ENCODE measurements around the gene VPS45. TPM values are rescaled to one million over a fixed set of nuclear protein-coding genes. Genes with fewer than 3 reads are reported as not detected.

Gene VPS45
- total and polyA plus RNA-seq, 2 donors from 2014 or later = 33.1 to 41.7 TPM

DNA sequence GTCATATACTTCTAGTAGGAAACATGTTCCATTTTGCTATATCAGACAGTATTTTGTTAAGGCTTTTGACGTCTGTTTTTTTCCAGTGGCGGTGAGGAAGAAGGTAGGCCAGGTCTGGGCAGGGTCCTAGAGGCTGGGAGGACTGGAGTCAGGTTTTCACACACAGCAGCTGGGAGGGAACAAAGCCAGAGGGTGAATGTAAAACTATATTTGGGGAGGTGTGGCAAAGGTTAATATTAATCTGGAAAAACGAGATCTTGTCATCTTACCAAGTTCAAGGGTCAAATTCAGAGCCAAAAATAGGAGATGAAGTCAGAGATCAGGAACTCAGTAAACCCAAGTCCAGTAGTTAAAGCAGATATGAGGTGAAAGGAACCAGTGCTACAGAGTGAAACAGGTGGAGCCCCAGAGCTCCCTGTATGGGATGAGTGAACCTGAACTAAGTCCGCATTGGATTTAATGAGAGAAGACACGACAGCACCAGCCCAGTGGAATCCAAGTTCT lies 46.3 kb upstream of the VPS45 start:
- Histone ChIP-seq H3K9me3 (ENCODE audit: control insufficient read depth in 2 of 3, insufficient read depth in 1 of 3, low read length in 3 of 3) (no peaks in the 10 kb centered on the region), H3K4me3 (ENCODE audit: low read length in 3 of 3) (no peak overlapping the region), H3K36me3 (ENCODE audit: control insufficient read depth in 2 of 3, insufficient read depth in 3 of 3, low read length in 3 of 3) (no peaks in the 10 kb centered on the region), H3K27me3 (ENCODE audit: control insufficient read depth, insufficient read depth, low read length) (no peaks in the 10 kb centered on the region), H3K27ac (ENCODE audit: low read depth in 2 of 2, low read length in 2 of 2) (peak overlapping the region; percentile 45 to 60), H3K9ac (ENCODE audit: low read length in 3 of 3) (peak overlapping the region in 1 of 3 donors; percentile 28), H3K4me1 (ENCODE audit: control insufficient read depth in 2 of 3, insufficient read depth in 2 of 3, low read depth in 1 of 3, low read length in 3 of 3) (peaks cover 0 to 9% (median 7%) of the 10 kb centered on the region in 3 donors)
- FAIRE-seq (peak; percentile 89), DNase-seq (peak in 2 of 5 donors; percentile 29 to 62)
- intact Hi-C loops (cut with DNase I) = no loop called here
- TF ChIP-seq, protein P1, sequence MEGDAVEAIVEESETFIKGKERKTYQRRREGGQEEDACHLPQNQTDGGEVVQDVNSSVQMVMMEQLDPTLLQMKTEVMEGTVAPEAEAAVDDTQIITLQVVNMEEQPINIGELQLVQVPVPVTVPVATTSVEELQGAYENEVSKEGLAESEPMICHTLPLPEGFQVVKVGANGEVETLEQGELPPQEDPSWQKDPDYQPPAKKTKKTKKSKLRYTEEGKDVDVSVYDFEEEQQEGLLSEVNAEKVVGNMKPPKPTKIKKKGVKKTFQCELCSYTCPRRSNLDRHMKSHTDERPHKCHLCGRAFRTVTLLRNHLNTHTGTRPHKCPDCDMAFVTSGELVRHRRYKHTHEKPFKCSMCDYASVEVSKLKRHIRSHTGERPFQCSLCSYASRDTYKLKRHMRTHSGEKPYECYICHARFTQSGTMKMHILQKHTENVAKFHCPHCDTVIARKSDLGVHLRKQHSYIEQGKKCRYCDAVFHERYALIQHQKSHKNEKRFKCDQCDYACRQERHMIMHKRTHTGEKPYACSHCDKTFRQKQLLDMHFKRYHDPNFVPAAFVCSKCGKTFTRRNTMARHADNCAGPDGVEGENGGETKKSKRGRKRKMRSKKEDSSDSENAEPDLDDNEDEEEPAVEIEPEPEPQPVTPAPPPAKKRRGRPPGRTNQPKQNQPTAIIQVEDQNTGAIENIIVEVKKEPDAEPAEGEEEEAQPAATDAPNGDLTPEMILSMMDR (IDR thresholded peaks at IDR 0.05; ENCODE audit: borderline replicate concordance, extremely low read depth, insufficient read depth) = no peak

DNA sequence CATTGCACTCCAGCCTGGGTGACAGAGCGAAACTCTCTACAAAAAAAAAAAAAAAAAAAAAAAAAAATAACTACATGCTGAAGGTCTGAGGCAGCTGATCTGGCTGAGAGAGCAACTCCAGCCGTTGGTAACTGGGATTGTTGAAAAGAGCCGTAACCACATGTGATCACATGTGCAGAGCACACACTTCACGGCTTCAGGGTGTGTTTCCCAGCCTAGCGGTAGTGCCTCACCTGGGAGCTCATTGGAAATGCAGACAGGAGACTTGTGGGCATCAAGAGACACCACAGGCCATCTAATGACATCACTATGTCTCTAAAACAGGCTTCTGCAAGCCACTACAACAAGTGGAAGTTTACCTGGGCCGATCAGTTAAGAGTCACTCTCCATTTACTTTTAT lies 45.2 kb upstream of the VPS45 start:
- intact Hi-C loops (cut with DNase I) = no loop called here
- no peaks in the 10 kb centered on the region for H3K9me3 ChIP-seq (ENCODE audit: control insufficient read depth in 2 of 3, insufficient read depth in 1 of 3, low read length in 3 of 3)
- no peak for DNase-seq
- no peak overlapping the region for H3K9ac ChIP-seq (ENCODE audit: low read length in 3 of 3)
- H3K4me1 ChIP-seq (ENCODE audit: control insufficient read depth in 2 of 3, insufficient read depth in 2 of 3, low read depth in 1 of 3, low read length in 3 of 3) = peaks cover 0 to 9% (median 6%) of the 10 kb centered on the region in 3 donors
- no peak overlapping the region for H3K27ac ChIP-seq (ENCODE audit: low read depth in 2 of 2, low read length in 2 of 2)
- H3K27me3 ChIP-seq (ENCODE audit: control insufficient read depth, insufficient read depth, low read length) = no peaks in the 10 kb centered on the region
- H3K36me3 ChIP-seq (ENCODE audit: control insufficient read depth in 2 of 3, insufficient read depth in 3 of 3, low read length in 3 of 3) = no peaks in the 10 kb centered on the region
- H3K4me3 ChIP-seq (ENCODE audit: low read length in 3 of 3) = no peak overlapping the region
- TF ChIP-seq, protein P1 (IDR thresholded peaks at IDR 0.05; ENCODE audit: borderline replicate concordance, extremely low read depth, insufficient read depth) = no peak
- no peak for FAIRE-seq

DNA sequence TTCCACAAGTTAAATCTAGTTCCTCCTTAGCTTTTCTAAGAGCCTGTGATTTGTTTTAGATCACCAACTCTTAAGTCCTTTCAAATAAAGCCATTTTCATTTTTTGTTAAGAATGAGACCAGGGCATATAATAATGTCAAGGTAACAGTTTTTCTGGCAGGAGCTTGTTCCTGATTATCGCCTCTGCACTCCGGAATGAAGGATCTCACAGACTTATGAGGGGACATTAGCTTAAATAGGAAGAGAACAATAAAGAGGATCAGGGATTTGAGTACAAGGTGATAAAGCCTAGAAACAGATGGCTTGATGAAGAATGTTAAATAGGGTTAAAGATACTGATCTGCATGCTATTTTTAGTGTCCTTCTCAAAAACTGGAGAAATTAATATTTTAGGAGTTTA lies 43.4 kb upstream of the VPS45 start:
- no peak overlapping the region for H3K27ac ChIP-seq (ENCODE audit: low read depth in 2 of 2, low read length in 2 of 2)
- DNase-seq = no peak
- no peaks in the 10 kb centered on the region for H3K27me3 ChIP-seq (ENCODE audit: control insufficient read depth, insufficient read depth, low read length)
- no peaks in the 10 kb centered on the region for H3K36me3 ChIP-seq (ENCODE audit: control insufficient read depth in 2 of 3, insufficient read depth in 3 of 3, low read length in 3 of 3)
- TF ChIP-seq, protein P1 (IDR thresholded peaks at IDR 0.05; ENCODE audit: borderline replicate concordance, extremely low read depth, insufficient read depth) = no peak
- H3K9me3 ChIP-seq (ENCODE audit: control insufficient read depth in 2 of 3, insufficient read depth in 1 of 3, low read length in 3 of 3) = no peaks in the 10 kb centered on the region
- H3K4me1 ChIP-seq (ENCODE audit: control insufficient read depth in 2 of 3, insufficient read depth in 2 of 3, low read depth in 1 of 3, low read length in 3 of 3) = peaks cover 0 to 9% (median 6%) of the 10 kb centered on the region in 3 donors
- H3K9ac ChIP-seq (ENCODE audit: low read length in 3 of 3) = no peak overlapping the region
- no peak overlapping the region for H3K4me3 ChIP-seq (ENCODE audit: low read length in 3 of 3)
- FAIRE-seq = no peak
- intact Hi-C loops (cut with DNase I) = no loop called here

DNA sequence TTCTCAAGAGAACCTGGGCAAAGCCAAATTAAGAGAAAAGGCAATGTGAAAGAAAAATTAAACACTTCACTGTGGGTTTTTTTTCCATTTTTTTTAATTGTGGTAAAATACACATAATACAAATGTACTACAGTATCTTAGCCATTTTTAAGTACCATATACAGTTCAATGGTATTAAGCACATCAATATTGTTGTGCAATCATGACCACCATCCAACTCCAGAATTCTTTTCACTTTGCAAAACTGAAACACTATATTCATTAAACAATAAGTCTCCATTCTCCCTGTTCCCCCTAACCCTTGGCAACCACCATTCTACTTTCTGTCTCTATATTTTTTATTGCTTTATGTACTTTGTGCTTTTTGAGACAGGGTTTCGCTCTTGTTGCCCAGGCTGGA lies 39.3 kb upstream of the VPS45 start:
- no peaks in the 10 kb centered on the region for H3K36me3 ChIP-seq (ENCODE audit: control insufficient read depth in 2 of 3, insufficient read depth in 3 of 3, low read length in 3 of 3)
- no peaks in the 10 kb centered on the region for H3K27me3 ChIP-seq (ENCODE audit: control insufficient read depth, insufficient read depth, low read length)
- H3K27ac ChIP-seq (ENCODE audit: low read depth in 2 of 2, low read length in 2 of 2) = no peak overlapping the region
- no peaks in the 10 kb centered on the region for H3K9me3 ChIP-seq (ENCODE audit: control insufficient read depth in 2 of 3, insufficient read depth in 1 of 3, low read length in 3 of 3)
- H3K4me3 ChIP-seq (ENCODE audit: low read length in 3 of 3) = no peak overlapping the region
- FAIRE-seq = no peak
- no peak for DNase-seq
- TF ChIP-seq, protein P1 (IDR thresholded peaks at IDR 0.05; ENCODE audit: borderline replicate concordance, extremely low read depth, insufficient read depth) = no peak
- intact Hi-C loops (cut with DNase I) = no loop called here
- H3K4me1 ChIP-seq (ENCODE audit: control insufficient read depth in 2 of 3, insufficient read depth in 2 of 3, low read depth in 1 of 3, low read length in 3 of 3) = no peaks in the 10 kb centered on the region
- no peak overlapping the region for H3K9ac ChIP-seq (ENCODE audit: low read length in 3 of 3)

Measured in kidney (tissue), 14 donors.